COLO668 (cell line): ENCODE results near the gene PDK4.

Experiments used
- DNase-seq: peaks from one replicate; lab custom pipeline; 2025; ENCODE audit not compliant: unreplicated experiment; lab: John Stamatoyannopoulos, UW

PDK4 gene

DNA sequence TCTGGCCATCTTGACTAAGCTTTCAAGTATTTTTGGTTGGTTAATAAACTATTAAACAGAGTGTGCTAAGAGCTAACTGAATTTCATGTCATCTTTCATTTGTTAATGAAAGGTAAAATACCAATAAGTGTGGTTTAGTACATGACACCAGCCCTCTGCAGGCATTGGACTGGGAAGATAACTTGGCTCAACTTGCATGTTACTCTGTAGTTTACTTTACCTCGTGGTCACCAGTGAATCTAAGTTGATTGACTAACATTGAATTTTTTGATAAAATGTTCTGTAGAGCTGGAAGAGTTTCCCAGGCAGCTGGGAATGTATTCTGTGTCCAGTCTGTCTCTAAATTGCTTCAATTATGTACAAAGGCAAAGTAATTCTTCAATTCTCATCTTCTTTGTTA lies 60.7 kb downstream of the PDK4 start:
- DNase-seq: no peak

DNA sequence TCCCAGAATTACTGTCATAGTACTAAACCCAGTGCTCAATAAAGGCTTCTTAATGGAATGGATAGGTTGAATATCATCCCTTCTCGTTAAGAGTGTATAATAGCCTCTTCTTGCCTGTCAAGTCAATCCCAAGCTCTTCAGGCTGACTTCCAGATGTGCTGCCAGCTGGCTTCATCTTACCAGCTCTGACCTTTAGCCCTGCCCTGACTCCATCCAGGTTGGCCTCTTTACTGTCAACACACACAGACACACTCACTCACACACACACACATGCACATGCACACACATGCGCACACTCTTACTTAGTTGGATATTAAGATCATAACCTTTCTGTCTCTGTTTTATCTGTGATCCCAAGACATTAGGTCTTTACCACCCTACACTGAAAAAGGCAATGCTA lies 61.5 kb downstream of the PDK4 start:
- DNase-seq: no peak
